ENCODE results near the gene AMDHD1.
"Not testable (repeated sequence)": the region's sequence is repeated elsewhere in the genome, so short reads cannot be mapped to it uniquely, and the experiment has no call there.

AMDHD1 gene

DNA sequence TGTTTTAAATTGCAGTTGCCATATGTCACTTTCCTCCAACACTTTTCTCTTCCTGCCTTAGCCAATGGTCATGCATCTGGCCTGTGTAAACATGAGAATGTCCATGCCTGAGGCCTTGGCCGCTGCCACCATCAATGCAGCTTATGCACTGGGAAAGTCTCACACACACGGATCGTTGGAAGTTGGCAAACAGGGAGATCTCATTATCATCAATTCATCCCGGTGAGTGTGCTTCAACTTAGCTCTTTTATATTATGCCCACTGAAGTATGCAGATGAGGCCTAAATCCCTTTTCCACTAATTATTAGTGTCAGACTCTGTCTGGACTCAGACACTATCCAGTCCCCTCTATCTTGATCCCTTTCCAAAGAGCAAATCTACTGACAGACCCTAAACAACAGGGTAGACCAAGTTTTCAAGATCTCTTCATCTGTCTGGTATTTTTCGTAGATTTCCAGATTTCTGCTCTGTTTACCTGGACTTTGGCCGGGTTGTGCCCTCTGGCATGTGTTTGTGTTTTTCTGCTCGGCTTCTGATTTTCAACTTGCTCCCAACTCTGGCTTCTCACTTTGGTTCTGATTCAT, 23.2 kb downstream of the AMDHD1 start:
- peak; percentile 97 for DNase-seq

DNA sequence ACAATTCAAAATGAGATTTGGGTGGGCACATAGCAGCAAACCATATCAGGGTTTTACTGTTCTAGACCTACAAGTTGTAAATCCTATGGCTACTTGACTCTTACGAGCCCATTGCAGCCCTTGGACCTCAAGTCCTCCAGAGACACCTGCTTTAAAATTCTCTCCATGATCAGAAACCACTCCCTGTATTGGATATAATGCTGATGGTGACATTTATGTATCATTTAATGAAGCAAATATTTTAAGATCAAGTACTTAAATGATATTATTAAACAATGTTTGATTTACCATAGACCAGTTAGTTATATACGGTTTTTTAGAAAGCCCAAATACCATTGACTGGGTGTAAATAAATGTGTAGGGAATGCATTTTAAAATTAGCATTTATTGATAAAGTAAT, 24.2 kb downstream of the AMDHD1 start:
- DNase-seq: no peak

- DNase-seq: not testable (repeated sequence)
Observed at GRCh38 chr12:95969116-95969515, 26.0 kb downstream of the AMDHD1 start.

- DNase-seq: no peak
Observed at GRCh38 chr12:95970905-95971304, 27.8 kb downstream of the AMDHD1 start.

DNA sequence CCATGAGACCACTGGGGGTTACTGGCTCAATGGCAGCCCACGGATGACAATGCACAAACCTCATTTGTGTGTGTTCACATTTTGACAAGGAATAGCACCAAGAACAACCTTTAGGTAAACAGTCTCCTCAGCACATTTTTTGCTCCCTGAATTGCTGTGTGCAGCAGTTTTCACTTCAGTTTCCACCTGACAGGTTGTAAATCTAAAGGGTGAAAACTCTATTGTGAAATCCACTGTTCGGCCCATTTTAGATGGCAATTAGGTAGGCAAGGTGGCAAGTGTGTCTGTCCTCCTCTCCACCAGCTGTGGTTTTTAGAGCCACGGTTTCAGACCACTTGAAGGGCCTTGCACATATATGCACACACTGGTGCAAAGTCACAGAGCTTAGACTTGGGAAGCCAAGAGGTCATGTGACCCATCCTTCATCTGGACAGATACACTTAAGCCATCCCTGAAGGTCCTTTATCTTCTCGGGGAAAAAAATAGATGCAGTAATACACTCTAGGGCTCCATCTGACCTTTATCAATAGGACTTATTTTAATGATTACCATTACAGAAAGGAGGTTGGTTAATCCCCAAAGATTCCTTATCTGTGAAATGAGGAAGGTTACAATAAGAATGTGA, 29.8 kb downstream of the AMDHD1 start:
- no peak for DNase-seq

GRCh38 chr12:95974358-95974757, 31.2 kb downstream of the AMDHD1 start:
- no peak for DNase-seq

DNA sequence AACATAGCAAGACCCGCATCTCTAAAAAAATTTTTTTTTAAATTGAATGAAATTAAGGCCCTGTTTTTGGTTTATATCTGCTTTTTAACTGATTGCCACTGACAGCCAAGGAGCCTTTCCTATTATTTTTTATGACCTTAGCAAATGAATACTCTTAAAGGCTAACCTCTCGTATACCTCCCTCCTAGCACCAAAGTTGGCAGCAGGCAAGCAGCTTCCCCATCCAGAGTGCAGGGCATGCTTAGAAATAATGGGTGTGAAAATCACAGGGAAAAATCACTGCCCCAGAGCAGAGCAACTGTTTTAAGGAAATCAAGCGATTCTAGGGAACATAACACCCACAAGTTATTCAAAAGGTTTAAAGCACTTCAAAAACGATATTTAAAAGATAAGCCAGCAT, 32.4 kb downstream of the AMDHD1 start:
- DNase-seq: no peak

- DNase-seq: no peak
Observed at GRCh38 chr12:95976416-95976832, 33.3 kb downstream of the AMDHD1 start.

DNA sequence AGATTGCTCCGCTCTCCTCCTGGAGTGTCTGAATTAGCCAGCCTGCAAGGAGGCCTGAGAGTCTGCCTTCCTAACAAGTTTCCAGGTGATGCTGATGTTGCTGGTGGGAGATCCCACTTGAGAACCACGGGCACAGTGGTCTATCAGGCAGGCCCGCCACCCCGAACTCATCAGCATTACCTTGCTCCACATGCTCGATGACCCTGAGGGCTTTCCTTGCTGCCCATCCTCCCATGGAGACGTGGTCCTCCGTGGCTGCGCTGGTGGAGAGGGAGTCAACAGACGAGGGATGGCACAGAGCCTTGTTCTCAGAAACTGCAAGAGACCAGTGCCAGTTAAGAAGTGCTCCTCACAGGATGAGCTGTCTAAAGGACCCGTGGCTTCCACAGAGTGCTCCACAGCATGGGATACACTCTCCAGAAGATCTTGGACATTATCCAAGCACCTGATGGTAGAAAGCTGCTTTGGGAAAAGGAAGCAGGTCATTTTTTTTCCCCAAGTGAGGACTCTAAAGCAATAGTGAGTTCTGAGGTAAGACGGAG, 34.7 kb downstream of the AMDHD1 start:
- no peak for DNase-seq

DNA sequence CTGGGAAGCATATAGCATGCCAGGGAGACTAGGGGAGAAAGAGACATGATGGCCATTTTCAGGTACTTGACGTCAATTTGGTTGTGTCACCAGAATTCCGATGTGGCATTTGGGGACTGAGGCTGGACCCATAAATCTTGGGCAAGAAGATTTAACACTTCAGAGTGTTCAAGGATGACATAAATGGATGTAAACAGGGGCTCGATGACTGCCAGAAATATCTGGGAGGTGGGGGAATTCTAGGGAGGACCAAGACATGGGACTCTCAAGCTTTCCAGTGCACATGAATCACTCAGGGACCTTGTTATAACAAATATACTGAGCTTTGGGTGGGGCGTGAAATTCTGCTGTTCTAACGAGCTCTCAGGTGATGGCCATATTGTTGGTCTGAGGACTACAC, 35.2 kb downstream of the AMDHD1 start:
- DNase-seq: no peak

GRCh38 chr12:95978774-95979173, 35.6 kb downstream of the AMDHD1 start:
- DNase-seq: no peak

DNA sequence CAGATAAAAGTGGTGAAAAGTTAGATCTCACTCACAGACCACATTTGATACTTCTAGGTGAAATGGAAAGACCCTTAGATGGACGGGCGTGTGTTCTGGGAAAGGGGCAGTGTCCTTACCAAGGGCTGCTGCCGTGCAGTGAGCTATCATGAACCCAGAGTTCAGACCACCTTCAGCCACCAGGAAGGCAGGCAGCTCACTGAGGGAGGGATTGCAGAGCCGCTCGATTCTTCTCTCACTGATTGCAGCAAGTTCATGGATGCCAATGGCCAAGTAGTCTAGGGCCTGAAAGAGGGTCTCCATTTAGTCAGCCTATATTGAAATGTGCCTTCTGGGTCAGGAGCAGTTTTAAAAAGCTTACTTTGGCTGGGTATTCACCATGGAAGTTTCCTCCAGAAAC, 37.3 kb downstream of the AMDHD1 start:
- DNase-seq: no peak

- DNase-seq: no peak
Observed at GRCh38 chr12:95982602-95983001, 39.5 kb downstream of the AMDHD1 start.

GRCh38 chr12:95984682-95985081, 41.6 kb downstream of the AMDHD1 start:
- no peak for DNase-seq

DNA sequence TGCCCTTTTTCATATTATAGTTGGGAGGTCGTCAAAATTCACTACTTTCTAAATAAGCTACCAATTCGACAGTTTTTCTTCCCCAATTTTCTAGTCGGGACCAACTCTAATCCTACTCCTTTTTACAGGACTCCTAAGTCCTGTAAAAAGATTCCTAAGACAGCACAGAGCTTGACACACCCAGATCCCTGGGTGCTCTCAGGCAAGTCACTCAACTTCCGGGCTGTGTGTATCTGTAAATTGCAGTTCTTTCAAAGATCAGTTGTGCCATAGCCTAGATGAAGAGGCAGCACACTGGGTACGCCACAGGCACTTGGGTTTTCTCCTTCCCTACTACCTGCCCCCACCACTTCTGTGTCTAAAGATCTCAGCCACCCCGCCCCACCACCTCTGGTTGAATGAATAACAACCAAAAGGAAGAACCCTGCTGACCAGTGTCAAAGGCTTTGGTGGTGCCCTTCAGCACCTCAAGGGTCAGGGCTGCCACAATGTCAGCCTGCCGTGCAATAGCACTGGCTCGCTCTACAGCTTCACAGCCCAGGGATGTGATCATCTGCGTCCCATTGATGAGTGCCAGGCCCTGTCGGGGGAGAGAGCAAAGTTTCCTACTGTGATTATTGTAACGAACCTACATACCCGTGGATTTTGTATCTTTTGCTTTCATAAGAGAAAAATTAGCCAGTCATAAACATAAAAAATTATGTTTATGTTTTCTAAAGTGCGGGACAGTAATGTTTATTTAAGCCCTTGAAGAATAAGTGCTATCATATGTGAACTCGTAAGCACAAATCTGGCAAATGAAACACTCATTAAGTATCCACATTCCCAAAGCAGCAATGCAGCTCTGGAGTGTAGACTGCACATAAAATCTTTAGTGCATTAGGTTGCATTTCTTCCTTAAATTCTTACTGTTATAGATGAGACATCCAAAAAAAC, 43.8 kb downstream of the AMDHD1 start:
- DNase-seq: no peak

DNA sequence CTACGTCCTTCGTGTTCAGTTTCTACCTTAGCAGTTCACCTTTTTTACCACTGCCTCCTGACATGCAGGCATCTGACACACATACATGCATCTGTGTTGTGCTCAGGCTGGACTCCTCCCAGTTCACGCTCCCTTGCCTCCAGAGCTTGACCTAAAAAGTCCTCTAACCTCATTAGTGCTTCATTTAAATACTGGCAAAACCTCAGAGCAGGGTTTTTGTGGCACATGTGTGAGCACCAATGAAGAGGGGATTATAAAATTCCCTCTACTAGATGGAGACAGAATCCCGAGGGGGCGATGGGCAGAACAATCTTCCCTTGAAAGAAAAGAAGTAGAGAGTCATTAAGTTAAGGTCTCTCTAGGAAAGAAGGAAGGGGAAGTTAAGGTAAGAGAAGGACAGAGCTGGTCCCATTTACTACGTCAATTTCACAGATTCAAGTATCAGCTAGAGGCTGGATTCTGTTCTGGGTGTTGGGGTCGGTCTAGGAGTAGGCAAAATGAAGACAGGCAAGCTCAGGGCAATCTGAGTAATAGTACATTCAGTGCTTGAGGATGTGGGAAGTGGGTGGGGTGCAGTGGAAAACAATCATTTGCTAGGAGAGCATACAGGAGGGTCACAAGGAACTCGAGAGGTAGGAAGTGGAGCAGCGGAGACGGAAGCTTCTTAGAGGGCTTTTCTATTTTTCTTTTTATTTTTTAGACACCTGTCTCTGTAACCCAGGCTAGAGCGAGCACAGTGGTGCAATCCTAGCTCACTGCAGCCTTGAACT, 45.6 kb downstream of the AMDHD1 start:
- no peak for DNase-seq

- no peak for DNase-seq
Observed at GRCh38 chr12:95989504-95990123, 46.5 kb downstream of the AMDHD1 start.

GRCh38 chr12:95990136-95990535, 47.0 kb downstream of the AMDHD1 start:
- DNase-seq: no peak

- DNase-seq: no peak
Observed at GRCh38 chr12:95993907-95994306, 50.8 kb downstream of the AMDHD1 start.

- no peak for DNase-seq
Observed at GRCh38 chr12:95994476-95994875, 51.3 kb downstream of the AMDHD1 start.

DNA sequence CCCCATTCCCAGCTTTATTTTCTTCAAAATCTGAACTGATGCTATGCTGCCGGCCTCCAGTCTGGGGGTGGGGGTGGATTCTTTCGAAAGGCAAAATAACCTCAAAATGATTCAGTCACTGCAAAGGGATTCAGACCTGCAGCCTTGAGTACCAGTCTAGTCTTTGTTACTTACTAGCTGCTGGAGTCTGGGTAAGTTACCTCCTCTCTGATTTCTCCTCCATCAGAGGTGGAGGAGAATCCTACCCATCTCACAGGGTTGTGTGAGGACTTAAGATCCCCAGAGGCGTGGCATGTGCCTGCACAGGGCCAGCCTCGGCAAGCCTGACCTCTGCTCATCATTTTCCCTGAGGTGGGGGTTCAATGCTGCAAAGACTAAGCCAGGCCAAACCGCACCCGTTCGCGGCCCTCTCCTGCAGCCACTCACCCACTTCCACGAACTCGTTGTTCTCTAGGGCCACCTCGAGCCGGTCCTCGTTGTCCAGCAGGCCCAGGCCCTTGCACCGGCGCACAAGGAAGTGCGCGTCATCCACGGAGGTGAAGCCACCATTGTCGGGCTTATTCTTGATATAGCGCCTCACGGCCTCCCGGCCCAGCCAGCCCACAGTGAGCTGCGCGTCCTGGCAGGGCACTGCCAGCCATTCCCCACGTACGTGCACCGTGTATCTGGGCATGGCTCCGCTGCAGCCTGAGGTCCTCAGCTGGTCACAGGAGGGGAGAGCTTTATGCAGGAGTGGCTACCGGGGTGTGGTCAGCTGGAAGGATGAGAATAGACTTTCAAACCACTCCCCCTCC, 52.3 kb downstream of the AMDHD1 start:
- DNase-seq: no peak

All from NCI-H69 (cell line).